VCaP (cell line): Measurements from ENCODE around the gene EPS8L3.

Source experiments
- H3K27ac ChIP-seq: fragments of 450-650 bp; 2 replicates; pipeline ENCODE4 v1.5.1; 2017
- TF ChIP-seq, protein P1 (sequence below): fragments of 450-650 bp; conservative IDR thresholded peaks from 2 replicates; pipeline ENCODE4 v1.5.1; 2017; ENCODE audit warnings: mild to moderate bottlenecking, moderate library complexity

EPS8L3 gene

GRCh38 chr1:109765483-109765815 is 1.7 kb upstream of the EPS8L3 start:
- TF ChIP-seq, protein P1, sequence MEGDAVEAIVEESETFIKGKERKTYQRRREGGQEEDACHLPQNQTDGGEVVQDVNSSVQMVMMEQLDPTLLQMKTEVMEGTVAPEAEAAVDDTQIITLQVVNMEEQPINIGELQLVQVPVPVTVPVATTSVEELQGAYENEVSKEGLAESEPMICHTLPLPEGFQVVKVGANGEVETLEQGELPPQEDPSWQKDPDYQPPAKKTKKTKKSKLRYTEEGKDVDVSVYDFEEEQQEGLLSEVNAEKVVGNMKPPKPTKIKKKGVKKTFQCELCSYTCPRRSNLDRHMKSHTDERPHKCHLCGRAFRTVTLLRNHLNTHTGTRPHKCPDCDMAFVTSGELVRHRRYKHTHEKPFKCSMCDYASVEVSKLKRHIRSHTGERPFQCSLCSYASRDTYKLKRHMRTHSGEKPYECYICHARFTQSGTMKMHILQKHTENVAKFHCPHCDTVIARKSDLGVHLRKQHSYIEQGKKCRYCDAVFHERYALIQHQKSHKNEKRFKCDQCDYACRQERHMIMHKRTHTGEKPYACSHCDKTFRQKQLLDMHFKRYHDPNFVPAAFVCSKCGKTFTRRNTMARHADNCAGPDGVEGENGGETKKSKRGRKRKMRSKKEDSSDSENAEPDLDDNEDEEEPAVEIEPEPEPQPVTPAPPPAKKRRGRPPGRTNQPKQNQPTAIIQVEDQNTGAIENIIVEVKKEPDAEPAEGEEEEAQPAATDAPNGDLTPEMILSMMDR = no peak
- no peak overlapping the region for H3K27ac ChIP-seq

- TF ChIP-seq, protein P1 = no peak
- no peak overlapping the region for H3K27ac ChIP-seq
Observed at GRCh38 chr1:109764561-109765482, 1.1 kb upstream of the EPS8L3 start.

GRCh38 chr1:109762821-109763645 is 690 bp downstream of the EPS8L3 start:
- TF ChIP-seq, protein P1 = no peak

DNA sequence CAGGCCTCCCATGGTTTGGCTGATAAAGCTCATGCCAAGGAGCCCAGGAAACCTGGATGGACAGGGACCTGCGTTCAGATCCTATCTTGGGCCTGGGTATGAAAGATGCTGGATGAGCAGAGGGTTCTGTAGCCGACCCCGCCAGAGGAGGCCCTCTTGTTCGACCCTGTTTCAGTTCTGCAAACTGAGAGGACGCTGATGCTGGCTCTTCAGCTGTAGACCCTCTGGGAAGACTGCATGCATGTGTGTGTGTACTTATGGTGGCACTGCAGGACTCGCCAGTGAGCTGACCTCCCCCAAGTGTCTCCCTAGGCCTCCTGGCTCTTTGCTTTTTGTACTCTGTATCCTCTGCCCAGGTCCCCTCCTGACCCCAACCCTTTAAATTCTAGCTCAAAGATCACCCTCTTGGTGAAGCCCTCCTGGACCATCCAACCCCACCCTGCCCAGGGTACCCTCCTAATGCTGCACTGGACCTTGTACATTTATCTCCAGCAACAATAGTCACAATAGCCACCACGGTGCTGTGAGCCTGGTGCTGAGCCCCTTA is 1.6 kb downstream of the EPS8L3 start:
- TF ChIP-seq, protein P1 = no peak
- no peak overlapping the region for H3K27ac ChIP-seq

More at GRCh38 chr1:109762821-109763645, 690 bp downstream of the EPS8L3 start:
- no peak overlapping the region for H3K27ac ChIP-seq

GRCh38 chr1:109761227-109762038 is 2.3 kb downstream of the EPS8L3 start:
- TF ChIP-seq, protein P1 = no peak
- H3K27ac ChIP-seq = no peak overlapping the region

GRCh38 chr1:109760581-109761226 is 3.0 kb downstream of the EPS8L3 start:
- H3K27ac ChIP-seq = no peak overlapping the region
- TF ChIP-seq, protein P1 = no peak
